Caco-2 (cell line): ENCODE measurements around the gene ETNK1. TPM values are rescaled to one million over a fixed set of nuclear protein-coding genes. Genes with fewer than 3 reads are reported as not detected.

Source experiments
- BruUV-seq: library from RNA; stranded (reverse); fragments of 400-500 nt; replicated peaks from 2 replicates; lab custom pipeline; 2021; lab: Mats Ljungman, UMichigan
- CTCF ChIA-PET: fragments of 300-600 bp; sonication (Branson Sonifier 250); formaldehyde crosslinking; loops from one replicate; lab custom pipeline; 2022; ENCODE audit warnings: antibody characterized with exemption; lab: Charles Lee
- POLR2A ChIA-PET: fragments of 300-600 bp; sonication (Branson Sonifier 250); formaldehyde crosslinking; loops from one replicate; lab custom pipeline; 2022; ENCODE audit warnings: antibody characterized with exemption; lab: Charles Lee
- DNase-seq, 2 experiments: peaks; one replicate each; pipeline versions ENCODE4 v3.0.0 to v3.0.0-alpha.2; 2020 to 2022
- H3K27me3 ChIP-seq: replicated peaks from 2 replicates; pipeline ENCODE4 v1.6.0; 2011; ENCODE audit warnings: low read length; ENCODE audit not compliant: control insufficient read depth, insufficient read depth
- H3K36me3 ChIP-seq: 2 replicates; pipeline ENCODE4 v1.5.1; 2011; ENCODE audit warnings: low read length; ENCODE audit not compliant: control insufficient read depth, insufficient read depth
- H3K4me1 ChIP-seq: fragments of 250-450 bp; sonication (Bioruptor Pico); 2 replicates; pipeline ENCODE4 v1.5.1; 2020; ENCODE audit warnings: mild to moderate bottlenecking
- H3K4me3 ChIP-seq: 2 replicates; pipeline ENCODE4 v1.5.1; 2011; ENCODE audit warnings: low read depth, mild to moderate bottlenecking, control low read depth, low read length
- H3K9me3 ChIP-seq: fragments of 250-450 bp; sonication (Bioruptor Pico); 2 replicates; pipeline ENCODE4 v1.5.1; 2020; ENCODE audit warnings: mild to moderate bottlenecking, moderate library complexity
- H3K27ac Mint-ChIP-seq: one replicate; pipeline ENCODE4 v1.8.0; 2022; ENCODE audit warnings: mixed read lengths; ENCODE audit not compliant: unreplicated experiment
- H3K27me3 Mint-ChIP-seq: one replicate; pipeline ENCODE4 v1.8.0; 2022; ENCODE audit warnings: mixed read lengths; ENCODE audit not compliant: insufficient read depth, unreplicated experiment
- H3K36me3 Mint-ChIP-seq: one replicate; pipeline ENCODE4 v1.8.0; 2022; ENCODE audit warnings: mild to moderate bottlenecking, mixed read lengths; ENCODE audit not compliant: insufficient read depth, unreplicated experiment
- H3K4me1 Mint-ChIP-seq: one replicate; pipeline ENCODE4 v1.8.0; 2022; ENCODE audit warnings: low read depth, mixed read lengths; ENCODE audit not compliant: unreplicated experiment
- H3K4me3 Mint-ChIP-seq: one replicate; pipeline ENCODE4 v1.8.0; 2022; ENCODE audit warnings: mild to moderate bottlenecking, moderate library complexity, mixed read lengths; ENCODE audit not compliant: unreplicated experiment
- H3K9me3 Mint-ChIP-seq: one replicate; pipeline ENCODE4 v1.8.0; 2022; ENCODE audit warnings: mixed read lengths; ENCODE audit not compliant: unreplicated experiment
- intact Hi-C: fragments of 100-400 bp; cut with micrococcal nuclease; formaldehyde crosslinking; loops from one replicate; pipeline ENCODE4 v1.10.0; 2022; ENCODE audit not compliant: unreplicated experiment
- total RNA-seq: library from RNA; stranded (reverse); gene quantifications from 2 replicates; pipeline ENCODE4 v1.2.3, GENCODE V29; 2022
- TF ChIP-seq, protein P1 (sequence below), 2 experiments: fragments of 200-600 bp in 1 of 2; IDR thresholded peaks; 1 replicate in 1 of 2; 2 replicates in 1 of 2; pipeline versions ENCODE4 v1.5.1 to v1.8.0; 2011 to 2022; ENCODE audit warnings: antibody characterized with exemption in 1 of 2, control low read depth in 1 of 2, inconsistent platforms in 1 of 2, low read depth in 1 of 2, low read length in 1 of 2, mild to moderate bottlenecking in 1 of 2, moderate library complexity in 1 of 2; ENCODE audit not compliant: insufficient read depth in 1 of 2, severe bottlenecking in 1 of 2, unreplicated experiment in 1 of 2

ETNK1 gene
- total RNA-seq, 1 experiment from 2014 or later = 78.7 TPM

DNA sequence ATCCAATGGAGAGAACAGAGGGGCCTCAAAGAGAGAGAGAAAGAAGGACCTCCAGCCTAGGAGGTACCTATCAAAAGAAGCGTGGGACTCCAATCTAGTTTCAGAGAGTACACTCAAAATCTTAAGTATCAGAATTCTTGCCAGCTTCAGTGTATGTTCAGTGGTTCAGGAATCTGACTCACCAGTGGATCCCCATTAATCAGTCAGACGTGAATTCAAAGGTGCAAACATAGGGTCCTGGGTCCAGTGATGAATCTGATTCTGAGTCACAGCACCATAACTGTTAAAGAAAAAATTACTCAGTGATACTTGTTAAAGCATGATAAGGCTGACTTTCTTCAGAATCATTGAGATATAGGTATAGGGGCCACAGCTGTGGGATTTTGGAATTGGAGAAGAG, 33.2 kb downstream of the ETNK1 start:
- no peak overlapping the region for H3K4me3 Mint-ChIP-seq
- peaks cover 3% of the 10 kb centered on the region; the same call in 1 of the 2 replicates for H3K4me1 ChIP-seq
- CTCF ChIA-PET = no interaction called here
- peak overlapping the region; percentile 15 for H3K27ac Mint-ChIP-seq
- POLR2A ChIA-PET = no interaction called here
- H3K4me3 ChIP-seq = no peak overlapping the region
- BruUV-seq = no TSS peak
- H3K27me3 ChIP-seq = no peaks in the 10 kb centered on the region
- H3K36me3 Mint-ChIP-seq = peaks cover 5% of the 10 kb centered on the region
- TF ChIP-seq, protein P1, sequence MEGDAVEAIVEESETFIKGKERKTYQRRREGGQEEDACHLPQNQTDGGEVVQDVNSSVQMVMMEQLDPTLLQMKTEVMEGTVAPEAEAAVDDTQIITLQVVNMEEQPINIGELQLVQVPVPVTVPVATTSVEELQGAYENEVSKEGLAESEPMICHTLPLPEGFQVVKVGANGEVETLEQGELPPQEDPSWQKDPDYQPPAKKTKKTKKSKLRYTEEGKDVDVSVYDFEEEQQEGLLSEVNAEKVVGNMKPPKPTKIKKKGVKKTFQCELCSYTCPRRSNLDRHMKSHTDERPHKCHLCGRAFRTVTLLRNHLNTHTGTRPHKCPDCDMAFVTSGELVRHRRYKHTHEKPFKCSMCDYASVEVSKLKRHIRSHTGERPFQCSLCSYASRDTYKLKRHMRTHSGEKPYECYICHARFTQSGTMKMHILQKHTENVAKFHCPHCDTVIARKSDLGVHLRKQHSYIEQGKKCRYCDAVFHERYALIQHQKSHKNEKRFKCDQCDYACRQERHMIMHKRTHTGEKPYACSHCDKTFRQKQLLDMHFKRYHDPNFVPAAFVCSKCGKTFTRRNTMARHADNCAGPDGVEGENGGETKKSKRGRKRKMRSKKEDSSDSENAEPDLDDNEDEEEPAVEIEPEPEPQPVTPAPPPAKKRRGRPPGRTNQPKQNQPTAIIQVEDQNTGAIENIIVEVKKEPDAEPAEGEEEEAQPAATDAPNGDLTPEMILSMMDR (IDR thresholded peaks at IDR 0.05; ENCODE audit: insufficient read depth in 1 of 2, low read depth in 1 of 2, low read length in 1 of 2, severe bottlenecking in 1 of 2, unreplicated experiment in 1 of 2) = no peak
- H3K9me3 ChIP-seq = no peaks in the 10 kb centered on the region
- H3K27me3 Mint-ChIP-seq = no peaks in the 10 kb centered on the region
- DNase-seq = no peak
- peaks cover 2% of the 10 kb centered on the region for H3K36me3 ChIP-seq
- intact Hi-C loops = no loop called here
- H3K9me3 Mint-ChIP-seq = no peaks in the 10 kb centered on the region
- no peaks in the 10 kb centered on the region for H3K4me1 Mint-ChIP-seq

DNA sequence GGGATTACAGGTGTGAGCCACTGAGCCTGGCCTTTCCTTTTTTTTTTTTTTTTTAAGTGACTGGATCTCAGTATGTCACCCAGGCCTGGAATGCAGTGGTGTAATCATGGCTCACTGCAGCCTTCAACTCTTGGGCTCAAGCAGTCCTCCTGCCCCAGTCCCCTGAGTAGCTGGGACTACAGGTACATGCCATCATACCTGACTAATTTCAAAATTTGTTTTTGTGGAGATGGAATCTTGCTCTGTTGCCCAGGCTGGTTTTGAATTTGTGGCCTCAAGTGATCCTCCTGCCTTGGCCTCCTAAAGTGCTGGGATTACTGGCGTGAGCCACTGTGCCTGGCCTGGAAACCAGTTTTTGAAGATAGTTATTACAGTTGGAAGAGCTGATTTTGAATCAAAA, 37.4 kb downstream of the ETNK1 start:
- no peaks in the 10 kb centered on the region for H3K9me3 ChIP-seq
- BruUV-seq = no TSS peak
- CTCF ChIA-PET = interaction anchor here (0.7 kb wide), 1 partner anchor 24 kb away, joined by 5 read pairs; no protein-coding TSS in a partner anchor
- no peaks in the 10 kb centered on the region for H3K4me1 Mint-ChIP-seq
- H3K36me3 Mint-ChIP-seq = peaks cover 10% of the 10 kb centered on the region
- POLR2A ChIA-PET = no interaction called here
- TF ChIP-seq, protein P1 (IDR thresholded peaks at IDR 0.05; ENCODE audit: insufficient read depth in 1 of 2, low read depth in 1 of 2, low read length in 1 of 2, severe bottlenecking in 1 of 2, unreplicated experiment in 1 of 2) = no peak
- peaks cover 3% of the 10 kb centered on the region; the same call in 1 of the 2 replicates for H3K4me1 ChIP-seq
- intact Hi-C loops = no loop called here
- no peak overlapping the region for H3K4me3 Mint-ChIP-seq
- no peaks in the 10 kb centered on the region for H3K9me3 Mint-ChIP-seq
- no peaks in the 10 kb centered on the region for H3K27me3 ChIP-seq
- no peaks in the 10 kb centered on the region for H3K27me3 Mint-ChIP-seq
- H3K27ac Mint-ChIP-seq = no peak overlapping the region
- DNase-seq = no peak
- H3K4me3 ChIP-seq = no peak overlapping the region
- peaks cover 2% of the 10 kb centered on the region for H3K36me3 ChIP-seq

DNA sequence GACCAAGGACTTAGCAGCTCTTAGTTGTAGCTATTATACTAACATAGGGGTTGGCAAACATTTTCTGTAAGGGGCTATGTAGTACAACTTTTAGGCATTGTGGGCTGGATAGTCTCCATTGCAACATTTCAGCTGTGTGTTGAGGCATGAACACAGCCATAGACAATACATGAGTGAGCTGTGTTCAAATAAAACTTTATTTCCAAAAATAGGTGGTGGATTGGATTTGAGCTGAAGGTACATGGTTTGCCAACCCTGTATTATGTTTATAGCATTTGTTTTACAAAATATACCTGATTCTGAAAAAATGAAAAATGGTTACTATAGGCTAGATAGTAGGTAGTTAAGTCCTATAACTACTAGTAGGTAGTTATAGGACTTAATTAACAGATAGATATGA, 40.5 kb downstream of the ETNK1 start:
- Histone ChIP-seq H3K9me3 (no peaks in the 10 kb centered on the region), H3K4me1 (peaks cover 3% of the 10 kb centered on the region; the same call in 1 of the 2 replicates), H3K4me3 (no peak overlapping the region), H3K27me3 (no peaks in the 10 kb centered on the region), H3K36me3 (peaks cover 2% of the 10 kb centered on the region)
- Mint-ChIP-seq H3K9me3 (no peaks in the 10 kb centered on the region), H3K36me3 (peaks cover 18% of the 10 kb centered on the region), H3K27me3 (no peaks in the 10 kb centered on the region), H3K27ac (no peak overlapping the region), H3K4me3 (no peak overlapping the region), H3K4me1 (no peaks in the 10 kb centered on the region)
- intact Hi-C loops = no loop called here
- CTCF ChIA-PET = interaction anchor here (0.5 kb wide), 1 partner anchor 179 kb away, joined by 3 read pairs; no protein-coding TSS in a partner anchor
- no TSS peak for BruUV-seq
- POLR2A ChIA-PET = no interaction called here
- DNase-seq = no peak
- TF ChIP-seq, protein P1 (IDR thresholded peaks at IDR 0.05; ENCODE audit: insufficient read depth in 1 of 2, low read depth in 1 of 2, low read length in 1 of 2, severe bottlenecking in 1 of 2, unreplicated experiment in 1 of 2) = no peak
